Loucy (cell line): ENCODE results near the gene TUBA8.

Source experiments
- CTCF ChIP-seq: fragments of 200-600 bp; sonication (generic); conservative IDR thresholded peaks from 2 replicates; pipeline ENCODE4 v1.5.1; 2014; ENCODE audit warnings: mild to moderate bottlenecking, antibody characterized with exemption, low read length
- EZH2phosphoT487 ChIP-seq: fragments of 200-600 bp; IDR thresholded peaks from 2 replicates; pipeline ENCODE4 v1.6.1; 2018; ENCODE audit warnings: antibody characterized with exemption, mild to moderate bottlenecking, moderate library complexity, borderline replicate concordance

- TF ChIP-seq CTCF (peak; percentile 78), EZH2phosphoT487 (no peak)
Measured at GRCh38 chr22:18075720-18076497, 34.7 kb upstream of the TUBA8 start.
